HEK293T (cell line): ENCODE results near the gene DEDD2.
"Not testable (repeated sequence)": the region's sequence is repeated elsewhere in the genome, so short reads cannot be mapped to it uniquely, and the experiment has no call there.

Experiments
- CTCF ChIA-PET: fragments of 350-600 bp; formaldehyde crosslinking; extraction: SDS; loops from one replicate; lab custom pipeline; 2021; ENCODE audit warnings: antibody characterized with exemption, inconsistent platforms; lab: Yijun Ruan, JAX
- POLR2A ChIA-PET: fragments of 350-600 bp; formaldehyde crosslinking; extraction: SDS; loops from one replicate; lab custom pipeline; 2020; ENCODE audit warnings: antibody characterized with exemption, inconsistent platforms; lab: Yijun Ruan, JAX
- DNase-seq: peaks from one replicate; pipeline ENCODE4 v3.0.0; 2012; ENCODE audit warnings: mixed read lengths; ENCODE audit errors: extremely low spot score
- ARNT ChIP-seq: fragments of 450-650 bp; IDR thresholded peaks from 2 replicates; pipeline ENCODE4 v1.6.1; 2017; ENCODE audit warnings: mild to moderate bottlenecking
- BHLHE40 ChIP-seq: fragments of 450-650 bp; IDR thresholded peaks from 2 replicates; pipeline ENCODE4 v1.6.1; 2016; ENCODE audit warnings: mild to moderate bottlenecking, moderate library complexity, borderline replicate concordance
- CTBP1 ChIP-seq: fragments of 450-650 bp; IDR thresholded peaks from 2 replicates; pipeline ENCODE4 v1.6.1; 2016; ENCODE audit warnings: borderline replicate concordance
- FOXA1 ChIP-seq: fragments of 450-650 bp; IDR thresholded peaks from 2 replicates; pipeline ENCODE4 v1.6.1; 2016; ENCODE audit warnings: mild to moderate bottlenecking
- FOXK2 ChIP-seq: fragments of 450-650 bp; IDR thresholded peaks from 2 replicates; pipeline ENCODE4 v1.6.1; 2016; ENCODE audit warnings: mild to moderate bottlenecking
- FOXM1 ChIP-seq: fragments of 450-650 bp; IDR thresholded peaks from 2 replicates; pipeline ENCODE4 v1.6.1; 2017; ENCODE audit warnings: mild to moderate bottlenecking, borderline replicate concordance
- HDGF ChIP-seq: fragments of 450-650 bp; IDR thresholded peaks from 2 replicates; pipeline ENCODE4 v1.6.1; 2017; ENCODE audit warnings: antibody characterized with exemption, borderline replicate concordance
- L3MBTL2 ChIP-seq: fragments of 450-650 bp; conservative IDR thresholded peaks from 2 replicates; pipeline ENCODE4 v1.6.1; 2016; ENCODE audit warnings: mild to moderate bottlenecking
- LEF1 ChIP-seq: fragments of 450-650 bp; IDR thresholded peaks from 2 replicates; pipeline ENCODE4 v1.6.1; 2017; ENCODE audit warnings: mild to moderate bottlenecking, borderline replicate concordance
- NFRKB ChIP-seq: fragments of 450-650 bp; IDR thresholded peaks from 2 replicates; pipeline ENCODE4 v1.6.1; 2016; ENCODE audit warnings: mild to moderate bottlenecking, moderate library complexity
- PKNOX1 ChIP-seq: fragments of 450-650 bp; IDR thresholded peaks from 2 replicates; pipeline ENCODE4 v1.6.1; 2016
- SP1 ChIP-seq: fragments of 450-650 bp; IDR thresholded peaks from 2 replicates; pipeline ENCODE4 v1.6.1; 2017
- SUZ12 ChIP-seq: fragments of 450-650 bp; IDR thresholded peaks from 2 replicates; pipeline ENCODE4 v1.6.1; 2016; ENCODE audit warnings: mild to moderate bottlenecking
- TARDBP ChIP-seq: fragments of 450-650 bp; IDR thresholded peaks from 2 replicates; pipeline ENCODE4 v1.6.1; 2016
- ZNF384 ChIP-seq: fragments of 450-650 bp; IDR thresholded peaks from 2 replicates; pipeline ENCODE4 v1.6.1; 2016

Gene DEDD2

GRCh38 chr19:42217520-42218437, at the start of gene DEDD2:
Gene DEDD2, minus strand, starts transcription at chr19:42217677. Its CDS starts 670 bp downstream, at chr19:42217007.
- DNase-seq: peak; percentile 95
- POLR2A ChIA-PET: interaction anchor here (0.8 to 5.5 kb wide), 3 partner anchors 13 to 25 kb away, joined by 3 to 30 read pairs (median 18); partner anchors contain the start of gene GSK3A
- TF ChIP-seq BHLHE40 (no peak), SUZ12 (no peak), PKNOX1 (no peak), SP1 (no peak), LEF1 (no peak), ARNT (no peak)
- CTCF ChIA-PET: no interaction called here

- CTCF ChIA-PET, DNase-seq: not testable (repeated sequence)
- POLR2A ChIA-PET: interaction anchor here (1.1 to 1.4 kb wide), 3 partner anchors 11 to 24 kb away, joined by 5 to 7 read pairs (median 6); no protein-coding TSS in a partner anchor
These were observed 49.6 kb upstream of the DEDD2 start for GRCh38 chr19:42266928-42267603.

GRCh38 chr19:42266105-42266504, 48.6 kb upstream of the DEDD2 start:
- DNase-seq, CTCF ChIA-PET: not testable (repeated sequence)
- TF ChIP-seq ZNF384: peak; percentile 56; the same call in 1 of the 2 replicates
- POLR2A ChIA-PET: interaction anchor here (1.1 kb wide), 1 partner anchor 10 kb away, joined by 4 read pairs; no protein-coding TSS in a partner anchor

GRCh38 chr19:42261763-42262162, 44.3 kb upstream of the DEDD2 start:
- no peak for TF ChIP-seq FOXK2
- TF ChIP-seq SP1: no peak
- TF ChIP-seq HDGF: no peak
- no peak for TF ChIP-seq BHLHE40
- no peak for TF ChIP-seq LEF1
- no peak for TF ChIP-seq NFRKB
- TF ChIP-seq CTBP1: no peak
- TF ChIP-seq FOXA1: no peak
- no peak for TF ChIP-seq TARDBP
- no peak for TF ChIP-seq L3MBTL2
- no peak for TF ChIP-seq FOXM1
- ChIA-PET CTCF (interaction anchor here (0.6 kb wide), 1 partner anchor 153 kb away, joined by 3 read pairs; no protein-coding TSS in a partner anchor), POLR2A (interaction anchor here (2.0 kb wide), 1 partner anchor 18 kb away, joined by 5 read pairs; no protein-coding TSS in a partner anchor)
- DNase-seq: no peak

GRCh38 chr19:42257842-42258241, 40.4 kb upstream of the DEDD2 start:
- POLR2A ChIA-PET: interaction anchor here (1.3 kb wide), 1 partner anchor 11 kb away, joined by 3 read pairs; no protein-coding TSS in a partner anchor
- DNase-seq, CTCF ChIA-PET: not testable (repeated sequence)

GRCh38 chr19:42255766-42256745, 38.6 kb upstream of the DEDD2 start:
- peak; percentile 44 for DNase-seq

More at GRCh38 chr19:42255766-42256745, 38.6 kb upstream of the DEDD2 start:
- no peak for TF ChIP-seq PKNOX1
- no peak for TF ChIP-seq SP1
- no peak for TF ChIP-seq ARNT
- TF ChIP-seq HDGF: no peak
- no peak for TF ChIP-seq LEF1
- no peak for TF ChIP-seq FOXK2
- no peak for TF ChIP-seq BHLHE40
- no peak for TF ChIP-seq CTBP1
- CTCF ChIA-PET: interaction anchor here (2.1 kb wide), 1 partner anchor 10 kb away, joined by 6 read pairs; no protein-coding TSS in a partner anchor
- POLR2A ChIA-PET: interaction anchor here (0.6 to 1.4 kb wide), 8 partner anchors 9 to 23 kb away, joined by 3 to 6 read pairs (median 4); no protein-coding TSS in a partner anchor
